IPS-15b (cell line): ENCODE results near the gene KDM8.

Experiments used
- H3K27me3 ChIP-seq: one replicate; pipeline ENCODE4 v1.6.1; 2013; ENCODE audit warnings: low read length; ENCODE audit not compliant: control insufficient read depth, insufficient read depth
- H3K36me3 ChIP-seq: one replicate; pipeline ENCODE4 v1.6.1; 2013; ENCODE audit warnings: low read length; ENCODE audit not compliant: control insufficient read depth, insufficient read depth
- H3K4me1 ChIP-seq: one replicate; pipeline ENCODE4 v1.6.1; 2013; ENCODE audit warnings: mild to moderate bottlenecking, low read length; ENCODE audit not compliant: control insufficient read depth, insufficient read depth
- H3K4me3 ChIP-seq: one replicate; pipeline ENCODE4 v1.5.1; 2013; ENCODE audit warnings: low read depth, low read length
- H3K9ac ChIP-seq: one replicate; pipeline ENCODE4 v1.6.1; 2013; ENCODE audit warnings: low read depth, mild to moderate bottlenecking, low read length
- H3K9me3 ChIP-seq: one replicate; pipeline ENCODE4 v1.6.1; 2013; ENCODE audit warnings: mild to moderate bottlenecking, low read length; ENCODE audit not compliant: control insufficient read depth, insufficient read depth

Gene KDM8

GRCh38 chr16:27235055-27235937, 32.0 kb downstream of the KDM8 start:
- no peaks in the 10 kb centered on the region for H3K27me3 ChIP-seq
- H3K4me1 ChIP-seq = no peaks in the 10 kb centered on the region
- H3K4me3 ChIP-seq = no peak overlapping the region
- no peaks in the 10 kb centered on the region for H3K9me3 ChIP-seq
- no peak overlapping the region for H3K9ac ChIP-seq
- H3K36me3 ChIP-seq = peaks cover 13% of the 10 kb centered on the region

- Histone ChIP-seq H3K9ac (no peak overlapping the region), H3K36me3 (peaks cover 12% of the 10 kb centered on the region), H3K4me1 (no peaks in the 10 kb centered on the region), H3K9me3 (no peaks in the 10 kb centered on the region), H3K4me3 (no peak overlapping the region), H3K27me3 (no peaks in the 10 kb centered on the region)
Measured at GRCh38 chr16:27235938-27236245, 32.6 kb downstream of the KDM8 start.

GRCh38 chr16:27236635-27237218, 33.4 kb downstream of the KDM8 start:
- H3K36me3 ChIP-seq = peaks cover 12% of the 10 kb centered on the region
- no peak overlapping the region for H3K4me3 ChIP-seq
- H3K27me3 ChIP-seq = no peaks in the 10 kb centered on the region
- H3K9me3 ChIP-seq = no peaks in the 10 kb centered on the region
- H3K9ac ChIP-seq = no peak overlapping the region
- no peaks in the 10 kb centered on the region for H3K4me1 ChIP-seq

GRCh38 chr16:27237219-27238015, 34.1 kb downstream of the KDM8 start:
- no peaks in the 10 kb centered on the region for H3K27me3 ChIP-seq
- no peaks in the 10 kb centered on the region for H3K4me1 ChIP-seq
- H3K36me3 ChIP-seq = peaks cover 11% of the 10 kb centered on the region
- H3K4me3 ChIP-seq = no peak overlapping the region
- H3K9ac ChIP-seq = no peak overlapping the region
- H3K9me3 ChIP-seq = no peaks in the 10 kb centered on the region

- Histone ChIP-seq H3K27me3 (no peaks in the 10 kb centered on the region), H3K4me3 (no peak overlapping the region), H3K9ac (no peak overlapping the region), H3K9me3 (no peaks in the 10 kb centered on the region), H3K36me3 (peaks cover 5% of the 10 kb centered on the region), H3K4me1 (peaks cover 3% of the 10 kb centered on the region)
Measured at GRCh38 chr16:27238016-27238587, 34.8 kb downstream of the KDM8 start.

GRCh38 chr16:27238591-27238990, 35.3 kb downstream of the KDM8 start:
- no peaks in the 10 kb centered on the region for H3K9me3 ChIP-seq
- no peak overlapping the region for H3K4me3 ChIP-seq
- H3K4me1 ChIP-seq = peaks cover 6% of the 10 kb centered on the region
- no peaks in the 10 kb centered on the region for H3K27me3 ChIP-seq
- no peak overlapping the region for H3K9ac ChIP-seq
- H3K36me3 ChIP-seq = peaks cover 5% of the 10 kb centered on the region

- no peak overlapping the region for H3K9ac ChIP-seq
- peaks cover 6% of the 10 kb centered on the region for H3K4me1 ChIP-seq
- no peak overlapping the region for H3K4me3 ChIP-seq
Measured at GRCh38 chr16:27239026-27239425, 35.7 kb downstream of the KDM8 start.

GRCh38 chr16:27239906-27240655, 36.8 kb downstream of the KDM8 start:
- no peak overlapping the region for H3K4me3 ChIP-seq
- peaks cover 6% of the 10 kb centered on the region for H3K4me1 ChIP-seq
- no peaks in the 10 kb centered on the region for H3K9me3 ChIP-seq
- H3K27me3 ChIP-seq = no peaks in the 10 kb centered on the region
- H3K9ac ChIP-seq = no peak overlapping the region
- H3K36me3 ChIP-seq = no peaks in the 10 kb centered on the region

More at GRCh38 chr16:27239026-27239425, 35.7 kb downstream of the KDM8 start:
- H3K9me3 ChIP-seq = no peaks in the 10 kb centered on the region
- no peaks in the 10 kb centered on the region for H3K27me3 ChIP-seq
- H3K36me3 ChIP-seq = peaks cover 2% of the 10 kb centered on the region

- no peak overlapping the region for H3K9ac ChIP-seq
Measured at GRCh38 chr16:27240948-27241531, 37.7 kb downstream of the KDM8 start.

GRCh38 chr16:27241658-27242057, 38.3 kb downstream of the KDM8 start:
- no peak overlapping the region for H3K9ac ChIP-seq
- H3K27me3 ChIP-seq = no peaks in the 10 kb centered on the region
- H3K9me3 ChIP-seq = no peaks in the 10 kb centered on the region
- no peaks in the 10 kb centered on the region for H3K36me3 ChIP-seq
- peaks cover 6% of the 10 kb centered on the region for H3K4me1 ChIP-seq
- H3K4me3 ChIP-seq = no peak overlapping the region

More at GRCh38 chr16:27240948-27241531, 37.7 kb downstream of the KDM8 start:
- no peaks in the 10 kb centered on the region for H3K9me3 ChIP-seq
- no peaks in the 10 kb centered on the region for H3K27me3 ChIP-seq
- peaks cover 6% of the 10 kb centered on the region for H3K4me1 ChIP-seq
- H3K36me3 ChIP-seq = no peaks in the 10 kb centered on the region
- no peak overlapping the region for H3K4me3 ChIP-seq

GRCh38 chr16:27242398-27242797, 39.1 kb downstream of the KDM8 start:
- no peak overlapping the region for H3K4me3 ChIP-seq
- peaks cover 6% of the 10 kb centered on the region for H3K4me1 ChIP-seq
- no peaks in the 10 kb centered on the region for H3K9me3 ChIP-seq
- no peak overlapping the region for H3K9ac ChIP-seq
- no peaks in the 10 kb centered on the region for H3K27me3 ChIP-seq
- no peaks in the 10 kb centered on the region for H3K36me3 ChIP-seq
